ELR (cell line): ENCODE results near the gene NTF3.
A peak's percentile ranks its signal among the peaks of the same experiment; 100 is the strongest.

Experiments used
- DNase-seq: peaks from one replicate; pipeline ENCODE4 v3.0.0-alpha.2; 2015; ENCODE audit warnings: low read depth

NTF3 gene

DNA sequence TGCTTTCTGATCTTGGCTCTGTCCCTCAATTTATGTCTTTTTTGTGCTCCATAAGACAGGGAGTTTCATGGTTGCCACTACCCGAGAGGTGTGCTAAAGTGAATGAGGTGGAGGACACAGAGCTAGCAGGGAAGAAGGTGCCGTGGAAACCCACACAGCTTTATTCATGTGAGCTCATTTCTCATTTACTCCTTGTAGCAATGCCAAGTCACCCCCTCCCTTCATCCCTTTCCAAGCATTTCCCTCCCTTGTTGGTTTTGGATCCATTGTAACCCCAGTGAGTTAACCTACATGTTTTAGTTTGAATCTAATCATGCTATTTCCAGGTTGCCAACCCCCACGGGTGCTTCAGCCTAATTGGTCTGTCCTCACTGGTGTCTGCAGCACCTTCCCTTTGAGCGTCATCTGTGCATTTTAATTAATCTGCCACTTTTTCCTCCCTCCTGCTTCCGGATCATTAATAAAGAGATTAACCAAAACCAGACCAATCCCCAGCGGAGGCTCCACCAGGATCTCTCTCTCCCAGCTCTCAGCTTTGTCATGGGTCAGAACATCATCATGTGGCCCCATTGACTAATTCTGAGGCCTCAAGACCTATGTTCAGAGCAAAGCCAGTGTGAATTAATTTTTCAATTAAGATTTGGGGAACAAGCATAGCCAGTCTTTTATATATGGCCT lies 56.2 kb downstream of the NTF3 start:
- no peak for DNase-seq

DNA sequence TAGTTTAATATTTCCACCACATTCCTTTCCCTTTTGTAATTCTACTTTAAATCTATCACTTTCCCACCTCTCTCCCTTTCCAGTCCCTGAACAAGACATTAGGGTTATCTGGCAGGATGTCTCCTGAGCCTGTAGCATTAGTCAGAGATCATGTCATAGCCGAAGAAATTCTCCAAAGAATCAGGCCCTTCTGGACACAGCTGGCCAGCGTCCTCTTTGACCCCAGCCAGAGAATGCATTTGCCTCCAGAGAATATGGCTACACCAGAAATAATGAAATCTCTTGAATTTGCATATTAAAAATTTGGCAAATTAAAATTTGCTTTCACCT lies 56.7 kb downstream of the NTF3 start:
- DNase-seq = peak; percentile 59

DNA sequence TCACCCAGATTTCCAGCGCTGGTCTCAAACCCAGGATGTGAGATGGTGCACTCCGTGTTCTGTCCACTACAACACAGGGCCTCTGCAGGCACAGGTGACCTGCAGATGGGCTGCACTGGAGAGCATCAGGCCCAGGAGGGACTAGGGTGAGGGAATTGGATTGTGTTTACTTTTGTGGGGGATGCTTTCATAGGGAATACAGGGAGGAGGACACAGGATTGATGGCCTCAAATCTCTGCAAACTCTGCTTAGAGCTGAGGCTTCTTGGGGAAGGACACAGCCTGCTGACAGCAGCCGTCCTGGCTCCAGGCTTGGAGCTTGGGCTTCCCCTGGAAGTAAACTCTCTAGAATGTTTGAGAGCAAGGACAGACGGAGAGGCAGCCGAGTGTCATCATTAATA lies 57.1 kb downstream of the NTF3 start:
- no peak for DNase-seq

DNA sequence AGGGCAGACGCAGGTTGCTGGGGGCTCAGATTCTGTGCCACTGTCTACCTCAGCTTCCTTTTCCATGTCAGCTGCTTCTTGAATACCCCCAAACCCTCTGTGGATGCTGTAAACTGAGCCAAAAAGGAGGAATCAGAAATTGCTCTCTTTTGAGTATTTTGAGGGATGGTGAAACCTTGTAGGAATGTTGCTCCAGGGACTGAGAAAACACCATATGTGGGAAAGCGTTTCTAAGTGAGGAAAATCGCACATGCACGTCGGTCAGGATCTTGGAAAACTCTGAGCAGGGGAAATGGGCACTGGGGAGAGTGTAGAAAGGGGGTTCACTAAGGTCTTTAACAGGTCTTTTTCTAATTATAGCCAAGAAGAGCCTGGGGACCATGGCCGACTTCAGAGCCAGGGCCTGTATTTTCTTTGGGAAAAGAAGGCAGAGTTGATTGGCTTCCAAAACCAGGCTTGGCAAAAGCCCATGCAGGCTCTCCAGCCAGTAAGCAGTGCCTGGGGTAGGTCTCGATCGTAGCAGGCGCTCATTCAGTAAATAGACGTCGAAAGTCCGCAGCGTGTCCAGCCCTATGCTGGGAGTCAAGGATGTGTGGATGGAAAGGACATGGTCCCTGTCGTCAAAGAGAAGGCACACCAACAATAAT lies 58.0 kb downstream of the NTF3 start:
- no peak for DNase-seq

DNA sequence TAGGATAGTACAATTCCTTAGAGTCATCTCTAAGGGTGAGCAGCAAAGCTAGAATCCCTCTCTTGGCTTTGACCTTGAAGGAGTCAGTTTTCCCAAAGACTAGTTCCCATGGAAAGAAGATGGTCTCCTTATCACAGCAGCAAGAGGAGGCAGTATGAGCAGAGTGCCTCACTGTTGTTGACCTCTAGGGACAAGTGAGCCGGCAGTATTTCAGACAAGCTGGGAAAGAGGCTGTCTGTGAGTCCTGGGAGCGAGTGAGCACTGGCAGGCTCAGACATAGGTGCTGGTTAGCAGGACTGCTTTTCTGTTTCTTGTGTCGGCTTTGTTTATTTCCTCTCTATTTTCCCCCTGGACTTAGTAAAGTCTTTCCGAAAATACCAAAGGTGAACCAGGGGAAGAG lies 60.7 kb downstream of the NTF3 start:
- no peak for DNase-seq

DNA sequence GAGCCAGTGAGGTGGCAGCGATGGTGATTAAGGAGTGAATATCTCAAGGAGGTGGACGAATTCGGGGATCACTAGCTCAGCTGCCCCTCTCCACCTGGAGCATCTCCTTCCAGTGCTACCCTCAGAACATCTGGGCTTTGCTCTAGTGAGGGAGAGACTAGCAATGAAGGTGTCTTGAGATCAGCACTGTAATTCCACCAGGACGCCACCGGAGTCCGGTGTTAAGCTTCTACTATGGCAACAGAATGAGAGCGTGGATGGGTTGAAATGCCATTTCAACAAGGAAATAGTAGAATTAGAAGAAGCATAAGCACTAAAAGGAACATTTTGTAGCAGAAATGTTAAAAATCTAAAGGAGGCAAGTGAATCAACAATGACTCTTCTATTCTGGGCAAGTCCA lies 61.1 kb downstream of the NTF3 start:
- no peak for DNase-seq

DNA sequence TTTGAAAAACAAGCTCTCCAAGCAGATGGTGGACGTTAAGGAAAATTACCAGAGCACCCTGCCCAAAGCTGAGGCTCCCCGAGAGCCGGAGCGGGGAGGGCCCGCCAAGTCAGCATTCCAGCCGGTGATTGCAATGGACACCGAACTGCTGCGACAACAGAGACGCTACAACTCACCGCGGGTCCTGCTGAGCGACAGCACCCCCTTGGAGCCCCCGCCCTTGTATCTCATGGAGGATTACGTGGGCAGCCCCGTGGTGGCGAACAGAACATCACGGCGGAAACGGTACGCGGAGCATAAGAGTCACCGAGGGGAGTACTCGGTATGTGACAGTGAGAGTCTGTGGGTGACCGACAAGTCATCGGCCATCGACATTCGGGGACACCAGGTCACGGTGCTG lies 62.4 kb downstream of the NTF3 start:
- no peak for DNase-seq

DNA sequence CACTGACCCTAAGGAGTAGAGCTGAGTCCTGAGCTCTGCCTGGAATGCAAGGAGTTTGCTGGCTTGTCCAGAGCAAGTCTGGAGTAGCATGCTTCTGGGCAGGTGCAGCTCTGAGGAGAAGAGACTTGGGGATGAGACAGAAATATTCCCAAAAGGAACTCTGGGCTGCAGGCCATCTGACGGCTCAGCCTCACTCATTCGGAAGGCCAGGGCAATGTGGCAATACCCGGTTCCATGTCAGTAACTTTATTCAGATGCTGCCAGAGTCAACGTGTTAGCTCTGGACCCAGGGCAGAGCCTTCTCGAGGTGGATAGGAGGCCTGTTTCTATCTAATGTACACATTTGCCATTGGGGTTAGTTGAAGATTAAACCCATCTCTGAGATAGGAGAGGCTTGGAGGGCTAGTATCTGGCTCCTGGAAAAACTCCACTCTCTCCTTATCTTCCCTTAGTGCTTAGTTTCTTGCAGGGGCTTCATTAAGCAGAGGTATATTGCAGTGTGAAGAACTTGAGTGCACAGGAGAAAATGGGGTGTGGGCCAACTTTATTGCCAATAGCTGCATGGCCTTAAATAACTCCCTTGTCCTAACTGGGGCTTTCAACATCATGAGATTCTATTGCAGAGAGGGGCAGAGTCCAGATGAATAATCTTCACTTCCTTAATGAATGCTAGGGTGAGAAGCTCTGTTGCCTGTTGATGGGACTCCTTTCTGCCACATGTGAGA lies 65.6 kb downstream of the NTF3 start:
- no peak for DNase-seq

DNA sequence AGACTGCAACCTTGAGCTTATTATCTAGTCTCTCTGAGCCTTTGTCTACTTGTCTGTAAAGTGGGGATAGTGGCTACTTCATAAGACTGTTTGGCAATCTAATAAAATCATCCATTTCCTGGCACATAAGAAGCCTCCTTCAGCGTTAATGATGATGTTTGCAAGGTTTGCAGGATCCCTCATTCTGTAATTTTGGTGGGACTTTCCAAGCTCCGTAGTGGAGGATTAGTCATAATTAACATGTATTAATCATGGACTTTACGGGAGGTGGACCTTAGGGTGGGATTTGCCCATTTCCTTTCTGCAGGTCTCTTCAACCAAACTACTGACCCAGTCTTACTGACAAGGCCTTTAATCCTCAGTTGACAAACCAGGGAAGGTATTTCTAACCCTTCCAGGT lies 66.2 kb downstream of the NTF3 start:
- DNase-seq = peak; percentile 40

DNA sequence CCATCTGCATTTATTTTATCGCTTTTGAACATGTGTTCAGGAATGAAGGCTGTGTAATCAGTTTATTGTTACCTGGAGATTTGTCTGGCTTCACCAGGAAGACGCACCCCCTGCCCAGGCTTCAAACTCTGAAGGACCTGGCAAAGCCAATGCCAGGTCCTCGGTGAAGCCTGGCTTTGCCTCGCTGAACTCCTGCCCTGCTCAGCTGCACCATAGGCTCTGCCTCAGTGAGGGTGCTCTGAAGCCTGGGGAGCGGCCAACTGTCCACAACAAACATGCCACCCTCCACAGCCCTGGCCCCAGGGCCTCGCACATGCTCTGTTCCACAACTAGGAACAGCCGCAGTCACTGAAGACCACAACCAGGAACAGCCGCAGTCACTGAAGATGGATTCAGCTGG lies 66.9 kb downstream of the NTF3 start:
- no peak for DNase-seq

DNA sequence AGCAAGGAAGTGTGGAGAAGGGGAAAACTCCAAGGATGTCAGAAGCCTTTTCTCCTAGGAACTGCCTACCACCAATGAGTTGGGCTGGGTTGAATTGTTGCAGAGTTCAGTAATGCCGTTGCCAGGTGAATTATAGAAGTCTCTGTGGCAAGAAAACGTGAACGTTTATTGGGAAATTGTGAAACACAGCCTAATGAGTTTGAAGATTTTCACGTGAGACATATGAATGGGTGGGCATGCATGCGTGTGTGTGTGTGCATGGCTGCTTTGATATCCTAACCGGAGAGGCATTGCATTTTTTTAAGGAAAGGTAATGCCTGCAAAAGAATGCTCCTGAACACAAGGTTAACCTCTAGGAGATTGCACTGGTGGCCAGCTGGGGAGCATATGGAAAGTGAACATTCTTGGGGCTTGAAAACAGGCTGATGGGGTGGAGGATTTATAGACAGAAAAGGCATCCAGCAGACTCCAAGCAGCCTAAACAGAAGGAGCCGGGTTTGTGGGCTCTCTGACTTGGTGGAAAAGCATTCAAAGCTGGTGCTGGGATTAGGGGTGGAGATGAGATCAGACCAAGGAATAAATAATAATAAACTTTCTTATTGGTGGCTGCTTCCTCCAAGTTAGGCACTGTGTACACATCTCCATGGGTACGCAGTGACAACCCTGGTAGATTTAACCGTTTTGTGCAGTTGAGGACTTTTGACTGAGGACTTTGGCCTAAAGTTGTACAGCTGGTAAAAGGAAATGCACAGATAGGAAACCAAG lies 67.8 kb downstream of the NTF3 start:
- peak; percentile 53 for DNase-seq

DNA sequence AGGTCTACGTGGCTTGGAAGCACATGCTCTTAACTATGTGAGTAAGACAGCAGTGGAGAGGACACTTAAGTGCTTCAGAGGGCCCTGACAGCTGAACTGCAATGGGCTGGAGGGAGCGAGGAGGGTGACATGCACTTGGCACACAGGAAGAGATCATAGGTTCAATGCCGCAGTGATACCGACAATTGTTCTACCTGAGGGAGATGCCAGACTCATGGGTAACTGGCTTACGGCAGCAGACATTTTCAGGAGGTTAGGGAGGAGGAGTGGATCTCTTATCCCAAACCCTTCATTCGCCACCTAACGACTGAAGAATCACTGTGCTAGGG lies 68.4 kb downstream of the NTF3 start:
- no peak for DNase-seq

DNA sequence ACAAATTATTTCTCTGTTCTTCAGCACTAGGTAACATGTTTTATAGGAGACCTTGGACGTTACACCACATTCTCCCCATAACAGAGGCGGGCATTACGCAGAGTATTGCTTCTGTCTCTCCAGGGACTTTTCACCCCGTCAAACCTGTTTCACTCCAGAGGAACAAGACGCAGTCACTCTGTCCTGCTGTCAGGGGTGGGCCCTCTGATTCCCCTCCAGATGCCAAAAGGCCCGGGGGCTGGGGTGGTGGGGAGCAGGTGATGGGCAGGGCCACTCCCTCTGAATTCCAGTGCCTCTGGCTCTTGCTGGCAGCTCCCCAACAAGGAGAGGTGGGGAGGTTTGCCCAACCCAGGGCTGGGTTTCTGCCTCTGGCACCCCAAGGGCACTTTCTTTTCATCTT lies 71.9 kb downstream of the NTF3 start:
- DNase-seq = no peak

DNA sequence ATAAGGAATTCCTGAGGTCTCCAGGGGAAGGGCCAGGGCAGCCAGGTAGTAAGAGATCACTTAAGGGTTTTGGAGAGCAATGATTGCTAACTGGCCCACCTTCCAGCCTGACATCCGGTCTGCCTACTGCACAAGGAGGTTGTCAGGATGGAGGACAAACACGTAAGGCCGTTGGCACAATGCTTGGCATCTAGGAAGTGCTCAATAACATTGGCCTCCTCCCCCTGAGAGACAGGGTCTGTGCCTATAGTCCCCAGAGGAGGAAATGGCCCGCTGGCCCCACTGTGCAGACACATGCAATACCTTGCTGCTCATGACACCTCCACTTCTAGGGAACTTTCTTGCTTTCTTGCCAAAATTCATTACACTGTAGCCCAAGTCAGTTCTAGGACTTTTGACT lies 73.2 kb downstream of the NTF3 start:
- DNase-seq = no peak

DNA sequence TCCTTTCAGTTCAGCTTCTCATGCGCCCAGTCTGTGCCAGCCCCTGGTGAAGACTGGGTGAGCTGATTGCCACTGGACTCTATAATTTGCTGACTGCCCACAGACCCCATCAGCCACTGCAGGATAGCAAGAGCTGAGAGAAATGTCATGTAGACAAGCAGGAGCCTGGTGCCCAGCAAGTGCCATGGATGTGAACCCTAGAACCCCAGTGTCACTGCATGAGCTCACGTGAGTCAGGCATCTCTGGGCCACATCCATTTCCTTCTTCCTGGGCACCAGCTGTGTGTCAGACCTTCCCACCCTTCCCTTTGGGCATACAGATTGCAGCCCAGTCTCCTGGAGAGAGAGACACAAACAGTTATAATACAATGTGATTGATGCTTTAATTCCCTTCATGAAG lies 73.8 kb downstream of the NTF3 start:
- DNase-seq = no peak

DNA sequence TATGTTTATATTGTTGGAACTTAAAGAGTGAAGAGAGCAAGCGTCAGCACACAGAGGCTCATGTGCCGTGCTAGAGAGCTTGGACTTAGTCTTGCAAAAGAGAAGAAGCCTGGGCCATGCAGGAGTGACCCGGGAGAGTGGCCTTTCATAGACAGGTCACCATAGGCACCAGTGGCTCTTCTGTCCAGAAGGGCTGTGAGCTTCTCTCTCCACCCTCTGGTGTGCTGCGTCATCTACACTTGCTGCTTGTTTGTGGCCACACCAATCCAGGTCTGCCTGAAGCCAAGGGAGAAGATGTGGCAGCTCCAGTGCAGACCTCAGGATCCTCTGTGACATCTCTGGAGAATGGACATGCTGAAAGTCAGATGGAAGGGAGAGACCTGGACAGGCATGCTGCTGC lies 74.4 kb downstream of the NTF3 start:
- no peak for DNase-seq

DNA sequence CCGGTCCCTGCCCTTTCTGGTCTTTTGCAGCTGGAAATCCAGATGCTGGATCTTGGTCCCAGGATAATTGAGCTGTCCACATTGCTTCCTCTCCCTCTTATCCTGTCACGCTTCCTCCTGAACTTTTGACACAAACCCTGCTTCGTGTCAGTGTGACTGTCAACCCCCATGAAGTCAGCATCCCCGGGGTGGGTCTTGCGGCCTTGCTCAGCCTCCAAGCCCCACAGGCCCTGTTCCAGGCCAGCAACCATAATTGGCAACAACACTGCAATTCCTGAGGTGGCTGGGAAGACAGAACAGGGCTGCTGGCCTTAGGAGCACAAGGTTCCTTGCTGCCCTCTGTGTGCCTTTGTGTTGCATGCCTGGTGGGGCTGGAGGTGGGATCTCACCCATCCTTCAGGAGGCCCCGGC lies 74.9 kb downstream of the NTF3 start:
- DNase-seq = no peak

DNA sequence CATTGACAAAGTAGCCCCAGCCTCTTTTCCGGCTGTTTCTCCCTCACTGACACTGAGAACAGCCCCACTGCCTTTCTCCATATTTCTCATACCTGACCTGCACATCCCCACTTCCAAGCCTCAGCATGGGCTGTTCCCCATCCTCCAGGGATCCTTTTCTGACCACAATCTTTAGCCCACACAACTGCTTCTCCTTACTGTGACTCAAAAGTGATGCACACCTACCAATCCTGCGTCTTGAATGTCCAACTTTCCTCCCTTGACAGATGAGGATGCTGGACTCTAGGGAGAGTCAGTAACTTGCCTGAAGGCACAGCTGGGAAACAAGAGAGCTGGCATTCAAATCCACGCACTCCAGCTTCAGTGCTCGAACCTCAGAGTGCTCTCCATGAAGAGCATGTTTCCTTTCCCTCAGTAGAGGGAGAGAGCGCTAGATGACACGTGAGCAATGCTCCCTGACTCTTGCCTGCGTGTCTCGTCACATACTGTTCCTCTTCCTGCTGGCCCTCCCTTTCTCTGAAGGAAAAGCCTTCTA lies 75.6 kb downstream of the NTF3 start:
- DNase-seq = no peak

DNA sequence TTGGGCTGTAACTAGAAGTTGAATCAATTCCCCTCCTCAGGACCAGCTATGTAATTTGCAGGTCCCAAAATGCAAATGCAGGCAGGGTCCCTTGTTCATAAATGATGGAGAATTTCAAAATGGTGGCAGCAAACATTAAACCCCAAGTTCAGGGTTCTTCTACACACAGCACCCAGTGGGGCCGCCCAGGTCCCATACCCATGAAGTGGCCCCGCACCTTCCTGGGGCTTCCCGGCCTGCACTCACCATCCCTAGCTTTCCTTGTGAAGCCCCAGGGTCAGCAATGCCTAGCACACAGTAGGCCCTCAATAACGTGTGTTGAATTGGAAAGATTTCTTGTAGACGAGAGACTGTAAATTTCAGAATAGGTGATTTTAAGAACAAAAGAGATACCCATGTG lies 76.0 kb downstream of the NTF3 start:
- DNase-seq = no peak

DNA sequence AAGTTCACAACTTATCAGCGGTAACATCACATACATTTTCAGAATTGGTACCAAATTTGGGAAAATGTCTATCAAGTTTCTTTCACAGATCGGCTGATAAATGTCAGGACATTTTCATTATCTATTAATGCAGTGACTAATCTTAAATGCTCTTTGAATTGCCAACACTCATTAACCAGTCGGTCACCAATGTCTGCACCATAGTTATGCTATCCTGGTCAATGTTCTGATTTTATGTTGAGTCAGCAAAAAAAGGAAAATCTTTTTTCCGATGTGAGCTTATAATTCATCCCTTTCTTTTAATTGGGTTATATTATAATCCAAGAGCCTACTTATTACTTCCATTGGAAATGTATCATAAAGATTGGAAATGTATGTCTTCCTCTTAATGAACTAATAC lies 77.2 kb downstream of the NTF3 start:
- no peak for DNase-seq

DNA sequence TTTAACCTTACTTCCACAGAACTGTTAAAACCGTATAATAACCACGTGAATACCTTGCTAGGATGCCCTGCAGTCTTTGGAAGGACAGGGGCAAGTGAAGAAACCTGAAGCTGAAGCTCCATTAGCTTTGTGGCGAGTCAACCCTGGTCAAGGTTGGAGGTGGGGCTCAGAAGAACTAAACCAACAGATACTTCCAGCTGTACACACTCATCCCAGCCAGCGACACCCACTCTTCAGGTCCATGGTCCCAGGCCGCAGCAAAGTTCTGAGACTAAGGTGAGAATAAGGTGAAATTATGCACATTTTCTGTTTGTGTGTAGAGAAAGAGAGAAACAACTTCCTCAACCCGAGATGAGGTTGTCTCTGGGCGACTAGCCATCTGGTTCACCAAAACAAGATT lies 77.6 kb downstream of the NTF3 start:
- DNase-seq = no peak

DNA sequence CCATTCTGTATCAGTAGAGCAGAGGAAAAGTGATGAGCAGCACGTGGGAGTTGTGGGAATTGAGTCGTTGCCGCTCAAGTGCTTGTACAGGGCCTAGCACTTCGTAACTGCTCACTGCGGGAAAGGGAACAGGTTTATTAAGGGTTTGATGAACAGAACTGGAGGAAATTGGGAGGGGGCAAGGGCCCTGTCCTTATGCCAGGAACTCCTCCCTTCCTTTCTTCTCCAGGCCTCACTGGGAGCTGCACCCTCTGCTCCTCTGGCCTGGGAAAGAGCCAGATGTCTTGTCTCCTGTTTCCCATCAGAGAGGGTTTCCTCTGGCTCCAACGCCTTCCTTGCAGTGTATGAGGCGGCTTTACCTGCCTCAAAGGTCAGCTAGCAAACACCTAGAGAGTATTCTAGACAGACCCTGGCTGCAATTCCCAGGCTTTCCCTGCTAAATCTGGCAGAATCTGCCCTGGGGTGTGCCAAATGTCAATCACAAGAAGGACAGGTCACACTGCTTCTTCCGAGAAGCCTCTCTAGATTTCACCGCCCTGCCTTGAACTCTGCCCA lies 78.4 kb downstream of the NTF3 start:
- DNase-seq = no peak

DNA sequence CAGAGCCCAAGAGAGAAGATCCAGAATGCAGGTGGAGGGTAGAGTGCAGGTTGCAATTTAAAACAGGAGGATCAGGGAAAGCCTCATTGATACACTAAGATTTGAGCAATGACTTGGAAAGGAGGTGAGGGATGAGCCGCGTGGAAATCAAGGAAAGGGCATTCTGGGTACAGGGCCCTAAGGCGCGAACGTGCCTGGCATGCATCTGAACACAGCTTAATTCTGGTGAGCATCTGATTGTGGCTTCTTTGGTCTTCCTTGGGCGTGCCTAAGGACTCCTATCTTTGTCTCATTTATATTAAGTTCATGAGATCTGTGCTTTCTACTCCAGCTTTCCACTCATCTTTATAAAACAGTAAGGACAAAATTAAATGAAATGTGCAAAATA lies 79.3 kb downstream of the NTF3 start:
- DNase-seq = no peak
